Right lobe of liver (tissue), 6 donors: ENCODE measurements around the gene NCOA6. TPM values are rescaled to one million over a fixed set of nuclear protein-coding genes. Genes with fewer than 3 reads are reported as not detected.
"Not testable (repeated sequence)": the region's sequence is repeated elsewhere in the genome, so short reads cannot be mapped to it uniquely, and the experiment has no call there.

Source experiments
- ATAC-seq, 4 donors: fragments of 200-7000 bp; cut with Tn5 transposase; one replicate each; pipeline ENCODE4 v1.9.1; 2020; ENCODE audit warnings: mild to moderate bottlenecking in 4 of 4, moderate library complexity in 4 of 4
- DNase-seq, 3 donors: peaks; one replicate each; pipeline ENCODE4 v3.0.0-alpha.2; 2020
- H3K27ac ChIP-seq, 3 donors: fragments of 200-600 bp; one replicate each; pipeline ENCODE4 v1.8.0; 2022
- H3K27me3 ChIP-seq, 2 donors: fragments of 200-600 bp; one replicate each; pipeline ENCODE4 v1.8.0; 2022
- H3K36me3 ChIP-seq, 4 donors: fragments of 200-600 bp; sonication (generic) in 1 of 4; one replicate each; pipeline versions ENCODE4 v1.5.1 to v1.8.0; 2017 to 2022; ENCODE audit warnings: control low read depth in 1 of 4
- H3K4me1 ChIP-seq, 4 donors: fragments of 200-600 bp; sonication (generic) in 1 of 4; one replicate each; pipeline versions ENCODE4 v1.5.1 to v1.8.0; 2017 to 2022; ENCODE audit warnings: control low read depth in 1 of 4
- H3K4me3 ChIP-seq, 3 donors: fragments of 200-600 bp; one replicate each; pipeline ENCODE4 v1.8.0; 2022
- H3K9me3 ChIP-seq, 4 donors: fragments of 200-600 bp; sonication (generic) in 1 of 4; one replicate each; pipeline versions ENCODE4 v1.5.1 to v1.8.0; 2017 to 2022; ENCODE audit warnings: control low read depth in 1 of 4
- POLR2A ChIP-seq: fragments of 450-650 bp; IDR thresholded peaks from one replicate; pipeline ENCODE4 v1.6.1; 2017; ENCODE audit warnings: antibody characterized with exemption, mild to moderate bottlenecking
- WGBS: methylation state at CpG from one replicate; pipeline ENCODE4 v1.1.6; 2018; ENCODE audit warnings: low coverage, low lambda C conversion rate; ENCODE audit not compliant: insufficient coverage; ENCODE audit errors: missing lambda C conversion rate; 5-methylcytosine and 5-hydroxymethylcytosine counted together
- intact Hi-C, 2 donors: fragments of 100-400 bp; cut with DNase I; formaldehyde crosslinking; loops; one replicate each; pipeline versions ENCODE4 v1.11.2 to v1.14.1; 2022
- total RNA-seq, 6 experiments: library from RNA; depleted of rRNA in 2 of 6; stranded (reverse); fragments of >200 nt in 2 of 6; fragmentation: NEBNext Ultra II Directional in 3 of 6; extraction: Animal tissue kit (Norgen Biotek cat#: 25700) in 3 of 6; gene quantifications; one replicate each; pipeline versions ENCODE4 v1.1.0 to v1.2.4, GENCODE V29; 2016 to 2023
- TF ChIP-seq, protein P1 (sequence below), 4 donors: fragments of 200-600 bp in 3 of 4; fragments of 450-650 bp in 1 of 4; IDR thresholded peaks; one replicate each; pipeline versions ENCODE4 v1.5.1 to v1.8.0; 2016 to 2022; ENCODE audit warnings: antibody characterized with exemption in 4 of 4, mild to moderate bottlenecking in 2 of 4
- donor health status: DM: no; HTN: yes; CAD: no.
- donor health status: DM: no; HTN: no; CAD: no.
- donor health status: DM: no; HTN: no; CAD: no.
- donor health status: DM: no; HTN: yes; CAD: no.
- donor health status: DM: no; HTN: yes; CAD: no.

NCOA6 gene
- total RNA-seq, 6 experiments from 2014 or later: 10.0 to 12.9 (median 11.1) TPM

- Histone ChIP-seq H3K4me3 (no peak overlapping the region), H3K36me3 (peaks cover 0 to 13% (median under 1%) of the 10 kb centered on the region in 4 donors), H3K4me1 (no peaks in the 10 kb centered on the region), H3K27ac (no peak overlapping the region), H3K9me3 (no peaks in the 10 kb centered on the region), H3K27me3 (no peaks in the 10 kb centered on the region)
- TF ChIP-seq POLR2A: no peak
- TF ChIP-seq, protein P1, sequence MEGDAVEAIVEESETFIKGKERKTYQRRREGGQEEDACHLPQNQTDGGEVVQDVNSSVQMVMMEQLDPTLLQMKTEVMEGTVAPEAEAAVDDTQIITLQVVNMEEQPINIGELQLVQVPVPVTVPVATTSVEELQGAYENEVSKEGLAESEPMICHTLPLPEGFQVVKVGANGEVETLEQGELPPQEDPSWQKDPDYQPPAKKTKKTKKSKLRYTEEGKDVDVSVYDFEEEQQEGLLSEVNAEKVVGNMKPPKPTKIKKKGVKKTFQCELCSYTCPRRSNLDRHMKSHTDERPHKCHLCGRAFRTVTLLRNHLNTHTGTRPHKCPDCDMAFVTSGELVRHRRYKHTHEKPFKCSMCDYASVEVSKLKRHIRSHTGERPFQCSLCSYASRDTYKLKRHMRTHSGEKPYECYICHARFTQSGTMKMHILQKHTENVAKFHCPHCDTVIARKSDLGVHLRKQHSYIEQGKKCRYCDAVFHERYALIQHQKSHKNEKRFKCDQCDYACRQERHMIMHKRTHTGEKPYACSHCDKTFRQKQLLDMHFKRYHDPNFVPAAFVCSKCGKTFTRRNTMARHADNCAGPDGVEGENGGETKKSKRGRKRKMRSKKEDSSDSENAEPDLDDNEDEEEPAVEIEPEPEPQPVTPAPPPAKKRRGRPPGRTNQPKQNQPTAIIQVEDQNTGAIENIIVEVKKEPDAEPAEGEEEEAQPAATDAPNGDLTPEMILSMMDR (IDR thresholded peaks at IDR 0.05): no peak
- intact Hi-C loops: no loop called here
- 100% methylated on average over 1 of the region's 1 CpG for WGBS
- ATAC-seq: no peak
- DNase-seq: no peak
Observed at GRCh38 chr20:34732523-34732922, 92.9 kb downstream of the NCOA6 start.

DNA sequence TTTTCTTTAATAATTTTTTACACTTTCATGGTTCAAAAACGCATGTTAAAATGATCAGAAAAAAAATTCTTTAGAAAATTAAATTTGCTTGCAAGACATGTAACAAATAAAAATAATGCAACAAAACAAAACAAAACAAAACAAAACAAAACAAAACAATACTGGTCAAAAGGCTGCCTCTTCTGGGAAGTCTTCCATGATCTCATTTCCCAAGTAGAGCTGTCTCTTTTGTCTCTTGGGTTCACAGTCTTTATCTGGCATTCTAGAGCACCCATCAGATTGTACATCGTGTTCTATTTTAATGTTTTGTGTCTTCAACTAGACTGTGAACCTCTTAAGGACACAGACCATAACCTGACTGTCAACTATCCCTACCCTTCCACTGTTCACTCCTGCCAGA is 96.0 kb downstream of the NCOA6 start:
- WGBS: 94% methylated on average over 2 of the region's 2 CpGs
- no peaks in the 10 kb centered on the region for H3K4me1 ChIP-seq
- H3K36me3 ChIP-seq: peaks cover 0 to 36% (median under 1%) of the 10 kb centered on the region in 4 donors
- no peak for ATAC-seq
- no peaks in the 10 kb centered on the region for H3K27me3 ChIP-seq
- TF ChIP-seq POLR2A: no peak
- TF ChIP-seq, protein P1 (IDR thresholded peaks at IDR 0.05): no peak
- no peak overlapping the region for H3K4me3 ChIP-seq
- no peak overlapping the region for H3K27ac ChIP-seq
- intact Hi-C loops: no loop called here
- no peaks in the 10 kb centered on the region for H3K9me3 ChIP-seq
- DNase-seq: no peak

DNA sequence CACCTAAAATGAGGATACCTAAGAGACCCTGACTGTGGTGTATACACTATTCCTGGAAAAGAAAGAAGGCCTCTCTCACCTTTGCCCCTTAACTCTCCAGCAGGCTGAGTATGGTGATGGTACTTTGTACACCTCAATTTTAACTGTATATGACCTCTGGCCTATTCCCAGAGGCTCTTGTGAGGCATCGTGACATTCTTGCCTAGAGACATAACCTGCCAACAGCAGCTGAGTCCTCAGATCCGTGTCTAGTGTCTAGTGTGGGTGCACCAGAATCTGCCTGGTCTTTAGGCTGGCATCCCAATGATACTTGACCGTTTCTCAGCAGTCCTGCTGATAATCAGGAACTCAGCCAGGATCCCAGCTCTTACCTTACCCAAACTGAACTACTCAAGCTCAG is 101.3 kb downstream of the NCOA6 start:
- no peak for TF ChIP-seq POLR2A
- TF ChIP-seq, protein P1 (IDR thresholded peaks at IDR 0.05): no peak
- no peaks in the 10 kb centered on the region for H3K4me1 ChIP-seq
- intact Hi-C loops: no loop called here
- no peak overlapping the region for H3K27ac ChIP-seq
- ATAC-seq (peak in 2 of 4 donors; percentile 28 to 39), DNase-seq (no peak)
- 60% methylated on average over 1 of the region's 3 CpGs for WGBS
- peaks cover 0 to 29% (median 0%) of the 10 kb centered on the region in 4 donors for H3K36me3 ChIP-seq
- H3K4me3 ChIP-seq: no peak overlapping the region
- H3K9me3 ChIP-seq: no peaks in the 10 kb centered on the region
- no peaks in the 10 kb centered on the region for H3K27me3 ChIP-seq

DNA sequence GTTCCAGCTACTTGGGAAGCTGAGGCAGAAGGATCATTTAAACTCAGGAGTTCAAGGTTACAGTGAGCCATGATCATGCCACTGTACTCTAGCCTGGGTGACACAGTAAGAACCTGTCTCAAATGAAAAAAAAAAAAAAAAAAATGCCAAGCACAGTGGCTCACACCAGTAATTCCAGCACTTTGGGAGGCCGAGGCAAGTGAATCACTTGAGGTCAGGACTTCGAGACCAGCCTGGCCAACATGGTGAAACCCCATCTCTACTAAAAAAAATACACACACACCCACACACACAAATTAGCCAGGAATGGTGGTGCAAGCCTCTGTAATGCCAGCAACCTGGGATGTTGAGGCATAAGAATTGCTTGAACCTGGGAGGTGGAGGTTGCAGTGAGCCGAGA is 102.9 kb downstream of the NCOA6 start:
- intact Hi-C loops, H3K9me3 ChIP-seq, H3K4me3 ChIP-seq, H3K27ac ChIP-seq, H3K4me1 ChIP-seq, H3K27me3 ChIP-seq: not testable (repeated sequence)
- ATAC-seq (peak in 1 of 4 donors; percentile 13), DNase-seq (peak in 1 of 3 donors; percentile 15)
- H3K36me3 ChIP-seq: peaks cover 0 to 29% (median 0%) of the 10 kb centered on the region in 4 donors
- WGBS: 40% methylated on average over 3 of the region's 3 CpGs

- Histone ChIP-seq H3K27me3 (no peaks in the 10 kb centered on the region), H3K36me3 (peaks cover 0 to 10% (median 0%) of the 10 kb centered on the region in 4 donors), H3K4me1 (peaks cover 0 to 11% (median 4%) of the 10 kb centered on the region in 4 donors), H3K27ac (no peak overlapping the region), H3K9me3 (no peaks in the 10 kb centered on the region), H3K4me3 (no peak overlapping the region)
- ATAC-seq (peak in 1 of 4 donors; percentile 32), DNase-seq (peak in 1 of 3 donors; percentile 23)
- TF ChIP-seq, protein P1 (IDR thresholded peaks at IDR 0.05): no peak
- intact Hi-C loops: no loop called here
- WGBS: 28% methylated on average over 2 of the region's 2 CpGs
Observed at GRCh38 chr20:34720266-34720665, 105.2 kb downstream of the NCOA6 start.

DNA sequence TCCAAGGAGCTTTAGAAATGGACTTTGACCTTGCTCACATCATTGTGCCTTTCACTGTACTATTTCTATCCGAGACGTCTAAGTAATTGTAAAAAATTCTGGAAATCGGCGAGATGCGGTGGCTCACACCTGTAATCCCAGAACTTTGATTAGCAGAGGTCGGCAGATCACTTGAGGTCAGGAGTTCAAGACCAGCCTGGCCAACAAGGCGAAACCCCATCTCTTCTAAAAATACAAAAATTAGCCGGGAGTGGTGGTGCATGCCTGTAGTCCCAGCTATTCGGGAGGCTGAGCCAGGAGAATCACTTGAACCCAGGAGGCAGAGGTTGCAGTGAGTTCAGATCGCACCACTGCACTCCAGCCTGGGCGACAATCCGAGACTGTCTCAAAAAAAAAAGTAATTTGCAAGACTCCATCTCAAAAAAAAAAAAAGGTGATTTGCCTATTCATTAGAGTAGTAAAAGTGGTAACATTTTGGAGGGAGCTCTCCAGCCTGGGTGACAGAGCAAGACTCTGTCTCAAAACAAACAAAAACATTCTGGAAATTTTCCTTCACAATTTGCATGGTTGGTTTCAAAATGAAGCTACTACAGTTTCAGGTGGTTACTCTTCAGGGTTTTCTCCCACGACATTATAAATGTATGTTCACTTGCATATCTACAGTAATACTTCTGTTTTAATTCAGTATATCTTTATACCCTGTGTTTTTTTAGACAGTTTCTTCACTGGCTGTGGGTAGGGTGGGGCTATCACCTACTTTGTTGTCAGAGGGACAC is 106.0 kb downstream of the NCOA6 start:
- peaks cover 0 to 11% (median 4%) of the 10 kb centered on the region in 4 donors for H3K4me1 ChIP-seq
- H3K27ac ChIP-seq, ATAC-seq, H3K36me3 ChIP-seq, H3K27me3 ChIP-seq, H3K4me3 ChIP-seq, intact Hi-C loops, H3K9me3 ChIP-seq: not testable (repeated sequence)
- peak in 1 of 3 donors; percentile 6 for DNase-seq
- 90% methylated on average over 13 of the region's 13 CpGs for WGBS
